Activated naive CD4-positive, alpha-beta T cell treated with anti-CD3 and anti-CD28 coated beads for 36 hours (primary cell): Measurements from ENCODE around the gene MOCOS. TPM values are rescaled to one million over a fixed set of nuclear protein-coding genes. Genes with fewer than 3 reads are reported as not detected.

Experiments
- CTCF ChIA-PET: fragments of 350-600 bp; sonication (Branson Sonifier 250); formaldehyde crosslinking; loops from one replicate; lab custom pipeline; 2021; ENCODE audit warnings: antibody characterized with exemption; lab: Charles Lee
- DNase-seq: peaks from one replicate; pipeline ENCODE4 v3.0.0-alpha.2; 2020
- H3K27ac Mint-ChIP-seq: one replicate; pipeline ENCODE4 v1.8.0; 2021; ENCODE audit warnings: mild to moderate bottlenecking, mixed read lengths
- H3K27me3 Mint-ChIP-seq: one replicate; pipeline ENCODE4 v1.8.0; 2021; ENCODE audit warnings: low read depth, mixed read lengths
- H3K36me3 Mint-ChIP-seq: one replicate; pipeline ENCODE4 v1.8.0; 2021; ENCODE audit warnings: low read depth, mixed read lengths
- H3K4me1 Mint-ChIP-seq: one replicate; pipeline ENCODE4 v1.8.0; 2021; ENCODE audit warnings: low read depth, mixed read lengths
- H3K4me3 Mint-ChIP-seq: one replicate; pipeline ENCODE4 v1.8.0; 2021; ENCODE audit warnings: mild to moderate bottlenecking, moderate library complexity, mixed read lengths
- H3K9me3 Mint-ChIP-seq: one replicate; pipeline ENCODE4 v1.8.0; 2021; ENCODE audit warnings: mixed read lengths
- intact Hi-C: fragments of 100-400 bp; cut with micrococcal nuclease; formaldehyde crosslinking; loops from one replicate; pipeline ENCODE4 v1.15.1; 2023
- total RNA-seq, 2 experiments: library from RNA; stranded (reverse); gene quantifications; one replicate each; pipeline ENCODE4 v1.2.3, GENCODE V29; 2021

The MOCOS gene
- total RNA-seq, 2 experiments from 2014 or later = not detected

GRCh38 chr18:36181441-36181840 is 5.9 kb upstream of the MOCOS start:
- no peak overlapping the region for H3K27ac Mint-ChIP-seq
- H3K27me3 Mint-ChIP-seq = peaks cover 2% of the 10 kb centered on the region
- H3K4me3 Mint-ChIP-seq = no peak overlapping the region
- peaks cover 9% of the 10 kb centered on the region for H3K4me1 Mint-ChIP-seq
- peaks cover 9% of the 10 kb centered on the region for H3K36me3 Mint-ChIP-seq
- intact Hi-C loops = loop anchor here (10.0 kb wide), 1 partner anchor 167 kb away; no protein-coding TSS in a partner anchor
- no peaks in the 10 kb centered on the region for H3K9me3 Mint-ChIP-seq
- DNase-seq = no peak
- CTCF ChIA-PET = no interaction called here

GRCh38 chr18:36181898-36182506 is 5.3 kb upstream of the MOCOS start:
- peaks cover 9% of the 10 kb centered on the region for H3K4me1 Mint-ChIP-seq
- intact Hi-C loops = loop anchor here (10.0 kb wide), 1 partner anchor 167 kb away; no protein-coding TSS in a partner anchor
- peaks cover 2% of the 10 kb centered on the region for H3K27me3 Mint-ChIP-seq
- no peak overlapping the region for H3K27ac Mint-ChIP-seq
- H3K9me3 Mint-ChIP-seq = no peaks in the 10 kb centered on the region
- H3K36me3 Mint-ChIP-seq = peaks cover 4% of the 10 kb centered on the region
- DNase-seq = no peak
- CTCF ChIA-PET = no interaction called here
- H3K4me3 Mint-ChIP-seq = no peak overlapping the region

DNA sequence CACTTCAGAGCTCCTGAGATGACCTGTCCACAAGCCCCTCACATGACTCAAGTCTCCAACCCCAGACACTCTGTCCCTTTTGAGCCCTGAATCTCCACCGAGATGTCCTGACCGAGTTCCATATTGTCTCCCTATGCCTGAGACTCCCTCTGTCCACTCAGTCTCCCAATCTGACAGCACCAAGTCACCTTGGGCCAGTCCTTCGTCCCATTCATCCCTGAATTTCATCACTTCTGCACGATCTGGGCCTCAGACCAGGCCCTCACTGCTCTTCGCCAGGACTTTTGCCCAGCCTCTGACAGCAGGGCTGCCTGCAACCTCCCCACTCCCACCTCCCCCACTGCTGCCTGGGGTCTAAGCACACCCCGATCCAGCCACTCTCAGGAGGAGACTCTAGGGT is 4.3 kb upstream of the MOCOS start:
- Mint-ChIP-seq H3K4me1 (peaks cover 9% of the 10 kb centered on the region), H3K27me3 (peaks cover 5% of the 10 kb centered on the region), H3K9me3 (no peaks in the 10 kb centered on the region), H3K27ac (no peak overlapping the region), H3K4me3 (no peak overlapping the region), H3K36me3 (no peaks in the 10 kb centered on the region)
- intact Hi-C loops = loop anchor here (10.0 kb wide), 1 partner anchor 168 kb away; no protein-coding TSS in a partner anchor
- CTCF ChIA-PET = no interaction called here
- no peak for DNase-seq

DNA sequence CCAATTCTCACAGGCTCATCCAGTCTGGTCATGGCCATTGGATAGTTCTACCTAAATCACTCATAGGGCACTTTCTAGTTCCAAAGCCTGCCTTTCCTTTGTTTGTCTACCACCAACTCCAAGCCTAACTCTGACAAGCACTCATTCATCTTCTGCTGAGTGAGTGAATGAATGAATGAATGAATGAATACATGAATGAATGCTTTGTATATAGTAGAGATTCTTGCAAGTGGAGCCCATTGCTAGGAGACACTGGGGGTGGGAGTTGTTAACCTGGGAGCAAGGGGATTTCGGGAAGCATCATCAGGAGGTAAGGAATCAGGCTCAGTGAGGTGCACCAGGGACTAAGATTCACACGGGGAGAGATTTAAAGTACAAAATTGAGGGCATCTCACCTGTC is 3.3 kb upstream of the MOCOS start:
- Mint-ChIP-seq H3K9me3 (no peaks in the 10 kb centered on the region), H3K27me3 (peaks cover 13% of the 10 kb centered on the region), H3K27ac (no peak overlapping the region), H3K36me3 (no peaks in the 10 kb centered on the region), H3K4me3 (no peak overlapping the region), H3K4me1 (peaks cover 8% of the 10 kb centered on the region)
- CTCF ChIA-PET = no interaction called here
- DNase-seq = no peak
- intact Hi-C loops = loop anchor here (10.0 kb wide), 1 partner anchor 169 kb away; no protein-coding TSS in a partner anchor

GRCh38 chr18:36185157-36185556 is 2.1 kb upstream of the MOCOS start:
- peaks cover 17% of the 10 kb centered on the region for H3K27me3 Mint-ChIP-seq
- H3K36me3 Mint-ChIP-seq = no peaks in the 10 kb centered on the region
- H3K9me3 Mint-ChIP-seq = no peaks in the 10 kb centered on the region
- H3K27ac Mint-ChIP-seq = no peak overlapping the region
- CTCF ChIA-PET = interaction anchor here (0.6 kb wide), 1 partner anchor 10 kb away, joined by 3 read pairs; no protein-coding TSS in a partner anchor
- no peak overlapping the region for H3K4me3 Mint-ChIP-seq
- no peak for DNase-seq
- intact Hi-C loops = loop anchor here (5.0 to 10.0 kb wide), 2 partner anchors 97 to 170 kb away; no protein-coding TSS in a partner anchor
- peaks cover 3% of the 10 kb centered on the region for H3K4me1 Mint-ChIP-seq

DNA sequence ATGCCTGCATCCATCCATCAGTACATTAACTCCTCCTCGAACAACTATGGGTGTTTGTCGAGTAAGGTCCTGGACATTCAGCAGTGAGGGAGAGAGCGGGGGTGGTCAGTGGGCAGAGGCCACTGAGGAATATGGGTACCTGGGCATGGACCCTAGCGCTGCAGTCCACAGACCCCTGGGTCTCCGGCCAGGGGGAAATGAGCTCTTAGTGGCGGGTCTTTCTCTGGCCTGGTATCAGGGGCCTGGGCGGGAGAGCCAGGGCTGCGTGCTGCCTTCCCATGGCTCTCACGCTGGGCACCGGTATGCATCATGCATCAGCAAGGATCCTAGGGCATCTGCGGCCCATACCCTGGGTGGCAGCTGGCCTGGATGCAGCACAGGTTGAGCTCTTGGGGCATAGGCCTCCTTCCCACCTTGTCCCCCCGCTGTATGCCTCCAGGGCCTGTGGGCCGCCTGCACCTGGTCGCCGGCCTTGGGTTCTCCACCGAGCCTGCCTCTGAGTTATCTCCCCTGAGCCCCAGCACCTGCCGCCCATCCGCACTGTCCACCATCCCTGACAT is 1.3 kb upstream of the MOCOS start:
- DNase-seq = no peak
- Mint-ChIP-seq H3K27me3 (peaks cover 19% of the 10 kb centered on the region), H3K27ac (no peak overlapping the region), H3K9me3 (no peaks in the 10 kb centered on the region), H3K4me3 (peak overlapping the region; percentile 73), H3K36me3 (no peaks in the 10 kb centered on the region), H3K4me1 (peaks cover 3% of the 10 kb centered on the region)
- CTCF ChIA-PET = interaction anchor here (0.8 kb wide), 1 partner anchor 10 kb away, joined by 3 read pairs; no protein-coding TSS in a partner anchor
- intact Hi-C loops = loop anchor here (5.0 to 10.0 kb wide), 2 partner anchors 96 to 171 kb away; no protein-coding TSS in a partner anchor

GRCh38 chr18:36186461-36187192 is 670 bp upstream of the MOCOS start:
- H3K27me3 Mint-ChIP-seq = peaks cover 20% of the 10 kb centered on the region
- peak; percentile 57 for DNase-seq
- peak overlapping the region; percentile 73 for H3K4me3 Mint-ChIP-seq
- H3K4me1 Mint-ChIP-seq = peaks cover 3% of the 10 kb centered on the region
- intact Hi-C loops = loop anchor here (1.0 to 10.0 kb wide), 3 partner anchors 57 to 172 kb away; partner anchors contain the start of genes ELP2 and SLC39A6
- no peaks in the 10 kb centered on the region for H3K36me3 Mint-ChIP-seq
- H3K27ac Mint-ChIP-seq = no peak overlapping the region
- CTCF ChIA-PET = no interaction called here
- no peaks in the 10 kb centered on the region for H3K9me3 Mint-ChIP-seq

DNA sequence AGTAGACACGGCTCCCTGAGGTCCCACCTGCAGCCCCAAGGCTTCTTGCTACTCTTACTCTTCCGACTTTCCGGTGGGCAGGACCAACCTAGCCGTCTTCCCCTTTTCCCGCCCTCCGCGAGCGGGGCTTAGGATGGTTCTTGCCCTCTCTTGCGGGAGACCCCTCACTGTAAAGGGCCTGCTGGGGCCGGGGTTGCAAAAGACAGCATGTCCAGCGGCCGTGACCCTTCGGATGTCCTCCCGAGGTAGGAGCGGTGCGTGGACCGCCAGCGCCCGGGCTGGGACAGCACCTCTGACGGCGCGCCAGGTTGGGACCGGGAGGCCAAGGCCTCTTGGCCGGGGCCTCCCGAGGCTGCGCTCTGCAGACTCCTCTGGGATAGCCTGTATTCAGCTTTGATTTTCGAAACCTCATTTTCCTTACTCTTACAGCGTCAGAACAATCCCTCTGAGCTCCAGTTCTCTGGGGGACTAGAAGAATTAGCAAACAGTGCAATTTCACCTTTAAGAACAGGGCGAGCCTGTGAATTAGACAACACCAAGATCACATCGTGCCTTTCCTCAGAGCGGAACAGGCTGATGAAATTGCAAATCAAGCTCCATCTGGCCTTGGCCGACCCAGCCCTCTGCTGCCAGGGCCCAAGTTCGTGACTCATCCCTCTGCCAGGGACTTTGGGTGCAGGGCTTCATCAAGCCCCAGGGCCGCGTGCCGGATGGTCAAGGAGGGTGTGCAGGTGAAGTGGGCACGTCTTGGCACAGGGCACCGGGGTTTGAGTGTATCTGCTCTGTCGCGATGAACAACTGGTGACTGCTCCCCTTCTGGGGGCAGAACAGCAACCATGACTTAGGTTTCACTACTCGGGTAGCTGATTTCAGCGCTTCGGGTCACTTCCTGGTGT is 777 bp downstream of the MOCOS start:
- peak overlapping the region; percentile 73 for H3K4me3 Mint-ChIP-seq
- CTCF ChIA-PET = no interaction called here
- no peaks in the 10 kb centered on the region for H3K36me3 Mint-ChIP-seq
- no peak overlapping the region for H3K27ac Mint-ChIP-seq
- no peaks in the 10 kb centered on the region for H3K9me3 Mint-ChIP-seq
- peaks cover 3% of the 10 kb centered on the region for H3K4me1 Mint-ChIP-seq
- no peak for DNase-seq
- intact Hi-C loops = loop anchor here (1.0 to 10.0 kb wide), 3 partner anchors 59 to 173 kb away; partner anchors contain the start of genes ELP2 and SLC39A6
- peaks cover 20% of the 10 kb centered on the region for H3K27me3 Mint-ChIP-seq

DNA sequence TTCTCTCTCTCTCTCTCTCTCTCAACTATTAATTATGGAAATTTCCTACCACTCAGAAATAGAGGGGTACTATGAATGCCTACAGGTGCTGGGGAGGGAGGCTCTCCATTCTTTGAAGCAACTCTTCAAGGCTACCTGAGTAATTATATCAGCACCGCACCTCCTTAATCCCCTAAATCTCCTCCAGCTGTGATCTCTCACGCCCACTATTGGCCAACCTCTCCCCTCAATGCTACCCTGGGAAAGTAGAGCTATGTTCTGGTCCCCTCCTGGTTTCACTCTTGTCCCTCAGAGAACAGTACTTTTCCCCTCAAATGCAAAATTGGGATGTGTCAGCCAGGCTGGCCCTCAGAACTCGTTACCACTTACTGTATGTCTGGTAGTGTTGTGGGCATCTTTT is 1.6 kb downstream of the MOCOS start:
- CTCF ChIA-PET = no interaction called here
- intact Hi-C loops = loop anchor here (5.0 to 10.0 kb wide), 2 partner anchors 93 to 174 kb away; no protein-coding TSS in a partner anchor
- H3K4me3 Mint-ChIP-seq = no peak overlapping the region

DNA sequence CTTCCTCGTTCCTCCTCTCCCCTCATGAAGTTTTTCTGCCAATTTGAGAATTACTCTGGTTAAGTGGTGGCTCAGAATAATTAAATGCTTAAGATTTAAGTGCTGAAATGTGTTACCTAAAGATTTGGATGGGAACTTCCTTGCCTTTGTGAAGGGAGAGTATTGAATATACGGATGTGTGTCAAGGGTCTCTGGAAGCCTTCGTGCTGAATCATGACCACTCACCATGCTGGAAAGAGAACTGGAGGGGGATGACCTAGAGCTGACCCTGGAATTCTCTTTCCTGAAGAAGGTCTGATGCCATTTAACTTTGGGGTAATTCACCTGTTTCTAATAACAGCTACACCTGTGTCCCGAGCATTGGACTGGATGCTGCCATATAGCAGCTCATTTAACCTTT is 2.2 kb downstream of the MOCOS start:
- no peaks in the 10 kb centered on the region for H3K9me3 Mint-ChIP-seq
- H3K4me3 Mint-ChIP-seq = no peak overlapping the region
- no peak for DNase-seq
- H3K27me3 Mint-ChIP-seq = peaks cover 20% of the 10 kb centered on the region
- no peak overlapping the region for H3K27ac Mint-ChIP-seq
- H3K4me1 Mint-ChIP-seq = peaks cover 3% of the 10 kb centered on the region
- CTCF ChIA-PET = interaction anchor here (1.2 kb wide), 1 partner anchor 94 kb away, joined by 3 read pairs; no protein-coding TSS in a partner anchor
- no peaks in the 10 kb centered on the region for H3K36me3 Mint-ChIP-seq
- intact Hi-C loops = loop anchor here (5.0 to 10.0 kb wide), 2 partner anchors 93 to 175 kb away; no protein-coding TSS in a partner anchor

More for the DNA sequence above, 1.6 kb downstream of the MOCOS start:
- Mint-ChIP-seq H3K4me1 (peaks cover 3% of the 10 kb centered on the region), H3K27me3 (peaks cover 20% of the 10 kb centered on the region), H3K36me3 (no peaks in the 10 kb centered on the region), H3K27ac (no peak overlapping the region), H3K9me3 (no peaks in the 10 kb centered on the region)
- DNase-seq = no peak

- Mint-ChIP-seq H3K27ac (no peak overlapping the region), H3K9me3 (no peaks in the 10 kb centered on the region), H3K27me3 (peaks cover 19% of the 10 kb centered on the region), H3K4me3 (no peak overlapping the region), H3K4me1 (peaks cover 3% of the 10 kb centered on the region), H3K36me3 (no peaks in the 10 kb centered on the region)
- CTCF ChIA-PET = no interaction called here
- intact Hi-C loops = no loop called here
- DNase-seq = no peak
Measured at GRCh38 chr18:36191286-36191685, 4.0 kb downstream of the MOCOS start.
